H1 (cell line): Measurements from ENCODE around the gene ZNF536. TPM values are rescaled to one million over a fixed set of nuclear protein-coding genes. Genes with fewer than 3 reads are reported as not detected.

ENCODE experiments used
- ATF2 ChIP-seq: IDR thresholded peaks from 2 replicates; pipeline ENCODE4 v1.6.1; 2012; ENCODE audit warnings: low read length, inconsistent platforms
- CTCF ChIP-seq, 3 experiments: IDR thresholded peaks; 1 replicate in 2 of 3; 2 replicates in 1 of 3; pipeline versions ENCODE4 v1.5.1 to v1.6.1; 2011; ENCODE audit warnings: low read length in 3 of 3, mild to moderate bottlenecking in 3 of 3, inconsistent platforms in 2 of 3, low read depth in 1 of 3, moderate library complexity in 1 of 3; ENCODE audit not compliant: insufficient read depth in 1 of 3; ENCODE audit errors: control extremely low read depth in 1 of 3
- GABPA ChIP-seq: IDR thresholded peaks from 2 replicates; pipeline ENCODE4 v1.6.1; 2011; ENCODE audit warnings: mild to moderate bottlenecking, low read length, moderate library complexity, borderline replicate concordance; ENCODE audit not compliant: insufficient read depth
- SIX5 ChIP-seq: IDR thresholded peaks from 2 replicates; pipeline ENCODE4 v1.6.1; 2011; ENCODE audit warnings: mild to moderate bottlenecking, low read depth, low read length
- TEAD4 ChIP-seq: IDR thresholded peaks from 2 replicates; pipeline ENCODE4 v1.6.1; 2012; ENCODE audit warnings: low read depth, low read length, inconsistent platforms, mixed read lengths
- polyA plus RNA-seq, 7 experiments: library from polyadenylated mRNA; depleted of rRNA in 3 of 7; stranded (reverse) in 5 of 7; unstranded in 2 of 7; fragments of >200 nt in 5 of 7; fragments of 200-250 nt in 2 of 7; gene quantifications; 1 replicate in 5 of 7; 2 replicates in 1 of 7; 4 replicates in 1 of 7; pipeline versions ENCODE4 v1.2.1 to v1.2.3, GENCODE V29; 2011 to 2013; ENCODE audit warnings: missing spikeins in 2 of 7, mixed read lengths in 2 of 7
- total RNA-seq: library from RNA; stranded (reverse); fragmentation: NEBNext Ultra II Directional; extraction: Animal tissue kit (Norgen Biotek cat#: 25700); gene quantifications from 2 replicates; pipeline ENCODE4 v1.2.1, GENCODE V29; 2021

Gene ZNF536
- total and polyA plus RNA-seq, 2 of the 8 experiments (the other 6 are each of a cell fraction or from before 2014, with no cell fraction given) = 0.09 to 0.11 TPM

- TF ChIP-seq CTCF (IDR thresholded peaks at IDR 0.05; ENCODE audit: control extremely low read depth in 1 of 3, insufficient read depth in 1 of 3, low read depth in 1 of 3, low read length in 3 of 3) (no peak), TEAD4 (no peak), GABPA (no peak), SIX5 (no peak), ATF2 (no peak)
Observed at GRCh38 chr19:30378701-30379100, 6.5 kb downstream of the ZNF536 start (continued).
